Myocyte (in vitro differentiated cells): ENCODE results near the gene MPP1. TPM values are rescaled to one million over a fixed set of nuclear protein-coding genes. Genes with fewer than 3 reads are reported as not detected.

Source experiments
- DNase-seq: peaks from one replicate; pipeline ENCODE4 v3.0.0-alpha.2; 2012; ENCODE audit warnings: low read depth
- total RNA-seq: library from RNA; depleted of rRNA; stranded (reverse); fragments of >200 nt; gene quantifications from 2 replicates; pipeline ENCODE4 v1.2.3, GENCODE V29; 2014

MPP1 gene
- total RNA-seq, 1 donor from 2014 or later, result 10.6 TPM

DNA sequence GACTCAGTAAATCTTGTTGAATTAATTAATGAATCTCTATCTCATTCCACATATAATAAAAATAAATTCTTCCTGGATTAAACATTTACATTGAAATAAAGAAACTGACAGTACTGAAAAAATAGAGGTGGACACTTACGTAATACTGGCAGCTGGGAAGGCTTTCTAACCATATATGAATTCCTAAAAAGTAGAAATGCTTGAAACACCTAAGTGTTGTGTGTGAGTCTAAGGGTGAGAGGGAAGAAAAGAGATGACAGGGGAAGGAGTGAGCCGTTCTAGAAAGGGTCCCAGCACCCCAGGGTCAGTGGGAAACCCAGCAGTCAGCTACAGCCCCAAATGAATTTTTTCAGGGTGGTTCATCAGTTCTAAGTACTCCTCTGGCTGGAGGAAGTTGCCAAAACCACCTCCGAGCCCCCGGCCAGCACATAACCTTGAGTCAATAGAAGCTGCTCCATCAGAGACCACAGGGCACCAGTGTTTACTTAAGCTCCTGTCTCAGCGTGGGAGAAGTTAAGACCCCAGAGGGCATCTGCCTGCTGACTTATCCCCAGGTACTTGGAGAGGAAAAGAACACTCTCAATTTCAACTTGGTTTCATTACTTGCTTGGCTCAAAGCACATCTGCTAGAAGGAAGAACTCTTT is 72.7 kb downstream of the MPP1 start:
- no peak for DNase-seq

DNA sequence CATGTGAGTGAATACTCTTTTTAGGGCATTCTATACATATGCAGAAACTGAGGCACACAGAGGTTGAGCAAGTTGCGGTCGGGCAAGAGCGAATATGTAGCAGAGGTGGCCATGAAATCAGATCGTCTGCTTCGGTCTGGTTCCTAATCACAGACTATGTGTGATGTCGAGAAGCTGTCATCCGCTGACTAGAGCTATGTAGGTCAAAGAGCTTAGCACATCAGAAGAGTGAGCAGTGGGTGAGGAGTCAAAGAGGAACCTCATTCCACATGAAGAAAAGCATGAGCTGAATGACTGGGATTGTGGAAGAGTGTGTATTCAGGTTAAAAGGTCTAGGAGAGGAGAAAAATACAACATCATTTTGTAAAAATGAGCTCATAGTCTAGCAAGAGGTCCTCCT is 73.4 kb downstream of the MPP1 start:
- DNase-seq, result no peak

DNA sequence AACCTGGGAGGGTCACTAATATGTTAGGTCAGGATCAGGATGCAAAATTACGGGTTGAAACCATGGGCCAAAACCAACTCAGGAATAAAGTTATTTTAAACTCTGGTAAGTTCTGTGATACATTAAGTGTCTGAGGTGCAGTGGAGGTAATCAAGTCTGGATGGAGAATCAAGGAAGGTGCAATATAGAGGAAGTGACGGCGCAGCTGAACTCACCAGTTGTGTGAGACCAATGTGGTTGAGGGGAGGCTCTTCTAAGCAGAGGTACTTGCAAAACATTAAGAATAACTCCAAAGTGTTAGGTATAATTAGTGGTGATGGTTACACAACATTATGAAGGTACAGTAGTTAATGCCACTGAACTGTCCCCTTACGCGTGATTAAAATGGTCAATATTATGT is 74.1 kb downstream of the MPP1 start:
- no peak for DNase-seq

DNA sequence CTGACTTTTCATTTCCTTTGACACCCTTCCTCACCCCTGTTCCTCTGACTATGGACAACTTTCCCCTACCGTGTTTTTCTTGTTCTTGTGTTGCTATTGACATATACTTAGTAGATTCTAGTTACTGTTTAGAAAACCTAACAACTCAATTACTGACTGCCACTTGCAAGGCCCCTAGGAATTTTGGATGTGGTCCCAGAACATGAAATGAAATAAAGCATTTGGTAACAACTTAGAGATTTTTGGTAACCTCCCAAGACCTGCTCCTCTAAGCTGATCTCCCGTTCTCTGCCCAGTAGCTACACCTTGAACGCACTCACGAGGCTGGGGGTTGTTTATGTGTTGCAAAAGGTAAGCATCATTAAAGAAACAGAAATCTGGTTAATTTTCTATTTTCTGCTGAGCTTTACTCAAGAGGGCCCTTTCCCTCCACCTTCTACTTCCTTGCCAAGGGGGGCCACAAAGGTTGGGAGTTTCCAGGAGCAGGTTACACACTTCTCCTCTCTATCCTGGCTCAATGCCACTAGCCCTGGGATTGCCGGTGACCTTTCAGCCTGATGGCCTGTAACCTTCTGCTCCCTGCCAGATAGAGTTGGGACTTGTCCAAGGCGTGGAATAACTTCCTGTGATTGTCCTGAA is 74.9 kb downstream of the MPP1 start:
- peak; percentile 53 for DNase-seq

DNA sequence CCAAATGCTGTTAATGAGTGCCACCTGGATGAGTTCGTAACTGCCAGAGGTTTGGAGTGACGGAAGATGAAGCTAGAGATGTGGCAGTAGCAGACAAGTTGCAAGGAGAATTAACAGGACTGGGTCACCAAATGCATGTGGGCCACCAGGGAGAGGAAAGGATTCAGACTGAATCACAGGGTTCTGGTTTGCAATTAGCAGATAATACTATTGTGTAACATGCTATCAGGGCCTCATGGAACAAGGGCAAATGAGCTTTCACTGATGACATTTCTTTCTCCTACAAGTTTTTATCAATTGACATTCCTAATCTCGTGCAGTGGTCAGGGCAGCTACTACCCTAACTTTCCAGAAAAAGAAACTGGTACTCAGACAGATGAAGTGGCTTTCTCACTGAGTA is 75.8 kb downstream of the MPP1 start:
- no peak for DNase-seq

Other genes with a start within 250 kb of the MPP1 start
- gene CTAG1A, start 220.4 kb downstream of the MPP1 start, total RNA-seq, result not detected in 2 replicates
- not detected in 2 replicates for gene CTAG1B, start 186.2 kb downstream of the MPP1 start, total RNA-seq
- not detected in 2 replicates for gene CTAG2, start 151.9 kb downstream of the MPP1 start, total RNA-seq
- gene GAB3, start 54.4 kb downstream of the MPP1 start, total RNA-seq, result 7.3 TPM in 2 replicates
- gene DKC1, start 42.6 kb downstream of the MPP1 start, total RNA-seq, result 33.6 and 40.7 TPM in 2 replicates
- gene SMIM9, start 29.2 kb upstream of the MPP1 start, total RNA-seq, result not detected in 2 replicates
- 2.4 and 3.7 TPM in 2 replicates for gene F8A1, start 80.9 kb upstream of the MPP1 start, total RNA-seq
- 4.1 and 9.3 TPM in 2 replicates for gene F8, start 217.2 kb upstream of the MPP1 start, total RNA-seq
- 73.3 and 86.8 TPM in 2 replicates for gene FUNDC2, start 221.4 kb upstream of the MPP1 start, total RNA-seq